Mammary epithelial cell (primary cell): ENCODE data around the gene PATZ1.

Experiments used
- CTCF ChIP-seq, 2 donors: IDR thresholded peaks in 1 of 2; conservative IDR thresholded peaks in 1 of 2; 2 replicates each; pipeline ENCODE4 v1.5.1; 2011 to 2012; ENCODE audit warnings: inconsistent platforms in 2 of 2, low read length in 2 of 2, mild to moderate bottlenecking in 2 of 2, control low read depth in 1 of 2, low read depth in 1 of 2; ENCODE audit not compliant: insufficient read depth in 1 of 2; ENCODE audit errors: extremely low read depth in 1 of 2
- EZH2 ChIP-seq: IDR thresholded peaks from 2 replicates; pipeline ENCODE4 v1.6.1; 2012; ENCODE audit warnings: low read length, inconsistent platforms, borderline replicate concordance

GRCh38 chr22:31333641-31334040 is 12.5 kb downstream of the PATZ1 start:
- TF ChIP-seq CTCF (conservative IDR thresholded peaks at IDR 0.05 in 1 of 2, IDR thresholded peaks at IDR 0.05 in 1 of 2; ENCODE audit: extremely low read depth in 1 of 2, insufficient read depth in 1 of 2, low read depth in 1 of 2, low read length in 2 of 2) (no peak), EZH2 (no peak)
